CD14-positive monocyte (primary cell): ENCODE results near the gene GFOD1. TPM values are rescaled to one million over a fixed set of nuclear protein-coding genes. Genes with fewer than 3 reads are reported as not detected.

Experiments
- DNase-seq, 3 donors: peaks; one replicate each; pipeline ENCODE4 v3.0.0-alpha.2; 2011 to 2022
- H2AFZ ChIP-seq: 2 replicates; pipeline ENCODE4 v1.6.0; 2012; ENCODE audit warnings: mild to moderate bottlenecking, low read depth, low read length, inconsistent platforms; ENCODE audit not compliant: insufficient read depth, poor library complexity, severe bottlenecking
- H3K27ac ChIP-seq, 2 donors: 1 replicate in 1 of 2; 2 replicates in 1 of 2; pipeline ENCODE4 v1.5.1; 2012 to 2013; ENCODE audit warnings: low read length in 2 of 2, control low read depth in 1 of 2, inconsistent platforms in 1 of 2, low read depth in 1 of 2, mild to moderate bottlenecking in 1 of 2
- H3K27me3 ChIP-seq, 2 donors: one replicate each; pipeline versions ENCODE4 v1.6.0 to v1.6.1; 2011 to 2013; ENCODE audit warnings: low read length in 2 of 2; ENCODE audit not compliant: control insufficient read depth in 2 of 2, insufficient read depth in 2 of 2
- H3K36me3 ChIP-seq, 2 donors: replicated peaks in 1 of 2; 1 replicate in 1 of 2; 2 replicates in 1 of 2; pipeline versions ENCODE4 v1.5.1 to v1.6.1; 2012 to 2013; ENCODE audit warnings: low read length in 2 of 2, control low read depth in 1 of 2, inconsistent platforms in 1 of 2, mild to moderate bottlenecking in 1 of 2; ENCODE audit not compliant: insufficient read depth in 2 of 2, control insufficient read depth in 1 of 2
- H3K4me1 ChIP-seq, 2 donors: 1 replicate in 1 of 2; 2 replicates in 1 of 2; pipeline versions ENCODE4 v1.5.1 to v1.6.1; 2012 to 2013; ENCODE audit warnings: low read length in 2 of 2, control low read depth in 1 of 2, inconsistent platforms in 1 of 2, mild to moderate bottlenecking in 1 of 2, moderate library complexity in 1 of 2; ENCODE audit not compliant: insufficient read depth in 2 of 2, control insufficient read depth in 1 of 2
- H3K4me2 ChIP-seq: replicated peaks from 2 replicates; pipeline ENCODE3; 2012; ENCODE audit warnings: low read length, moderate library complexity, mild to moderate bottlenecking; ENCODE audit not compliant: poor library complexity, severe bottlenecking; ENCODE audit errors: extremely low read depth
- H3K4me3 ChIP-seq, 3 experiments: fragments of 200-600 bp in 1 of 3; sonication (generic) in 1 of 3; replicated peaks in 1 of 3; 1 replicate in 2 of 3; 2 replicates in 1 of 3; pipeline ENCODE4 v1.5.1; 2011 to 2013; ENCODE audit warnings: low read length in 3 of 3, mild to moderate bottlenecking in 3 of 3, control low read depth in 2 of 3, low read depth in 2 of 3, inconsistent platforms in 1 of 3, moderate library complexity in 1 of 3
- H3K79me2 ChIP-seq: 2 replicates; pipeline ENCODE4 v1.6.0; 2012; ENCODE audit warnings: mild to moderate bottlenecking, control low read depth, inconsistent platforms, low read length, moderate library complexity; ENCODE audit not compliant: insufficient read depth
- H3K9ac ChIP-seq: 2 replicates; pipeline ENCODE4 v1.6.0; 2017; ENCODE audit warnings: low read length, mild to moderate bottlenecking; ENCODE audit not compliant: insufficient read depth, poor library complexity, severe bottlenecking
- H3K9me3 ChIP-seq, 2 donors: replicated peaks in 1 of 2; 1 replicate in 1 of 2; 2 replicates in 1 of 2; pipeline versions ENCODE4 v1.5.1 to v1.6.1; 2012 to 2013; ENCODE audit warnings: low read length in 2 of 2, control low read depth in 1 of 2; ENCODE audit not compliant: control insufficient read depth in 1 of 2, insufficient read depth in 1 of 2
- H4K20me1 ChIP-seq: 2 replicates; pipeline ENCODE4 v1.6.0; 2012; ENCODE audit warnings: mild to moderate bottlenecking, low read length, control low read depth, moderate library complexity; ENCODE audit not compliant: insufficient read depth
- H3K27ac Mint-ChIP-seq, 7 donors: one replicate each; pipeline ENCODE4 v1.8.0; 2020; ENCODE audit warnings: mild to moderate bottlenecking in 7 of 7, mixed read lengths in 7 of 7, moderate library complexity in 6 of 7, inconsistent platforms in 2 of 7
- H3K27me3 Mint-ChIP-seq, 3 donors: one replicate each; pipeline ENCODE4 v1.8.0; 2021 to 2022; ENCODE audit warnings: low read depth in 3 of 3, mild to moderate bottlenecking in 3 of 3, mixed read lengths in 3 of 3, moderate library complexity in 3 of 3, inconsistent platforms in 1 of 3
- H3K36me3 Mint-ChIP-seq, 2 donors: one replicate each; pipeline ENCODE4 v1.8.0; 2020; ENCODE audit warnings: mixed read lengths in 2 of 2, inconsistent platforms in 1 of 2, mild to moderate bottlenecking in 1 of 2
- H3K4me1 Mint-ChIP-seq: one replicate; pipeline ENCODE4 v1.8.0; 2020; ENCODE audit warnings: mild to moderate bottlenecking, mixed read lengths
- H3K4me3 Mint-ChIP-seq, 2 donors: one replicate each; pipeline ENCODE4 v1.8.0; 2020; ENCODE audit warnings: mild to moderate bottlenecking in 2 of 2, mixed read lengths in 2 of 2, moderate library complexity in 1 of 2
- H3K9me3 Mint-ChIP-seq, 7 donors: one replicate each; pipeline ENCODE4 v1.8.0; 2020 to 2022; ENCODE audit warnings: mixed read lengths in 7 of 7, mild to moderate bottlenecking in 6 of 7, moderate library complexity in 6 of 7, inconsistent platforms in 2 of 7
- WGBS: methylation state at CpG from one replicate; pipeline ENCODE4 v1.1.5; 2013; ENCODE audit warnings: missing lambda C conversion rate; ENCODE audit not compliant: insufficient coverage; 5-methylcytosine and 5-hydroxymethylcytosine counted together
- intact Hi-C, 2 donors: fragments of 100-400 bp; cut with micrococcal nuclease; formaldehyde crosslinking; loops; one replicate each; pipeline versions ENCODE4 v1.15.0 to v1.15.1; 2023
- polyA plus RNA-seq, 3 donors: library from polyadenylated mRNA; depleted of rRNA in 1 of 3; unstranded in 2 of 3; stranded (reverse) in 1 of 3; fragments of 300-500 nt in 2 of 3; fragments of >200 nt in 1 of 3; fragmentation: Illumina TruSeq in 2 of 3; gene quantifications; 1 replicate in 2 of 3; 2 replicates in 1 of 3; pipeline ENCODE4 v1.2.3, GENCODE V29; 2012 to 2021
- TF ChIP-seq, protein P1 (sequence below): fragments of 200-600 bp; IDR thresholded peaks from one replicate; pipeline ENCODE4 v1.8.0; 2022; ENCODE audit warnings: antibody characterized with exemption, mild to moderate bottlenecking

Gene GFOD1
- polyA plus RNA-seq, 3 donors = 2.4 to 8.7 (median 2.4) TPM

DNA sequence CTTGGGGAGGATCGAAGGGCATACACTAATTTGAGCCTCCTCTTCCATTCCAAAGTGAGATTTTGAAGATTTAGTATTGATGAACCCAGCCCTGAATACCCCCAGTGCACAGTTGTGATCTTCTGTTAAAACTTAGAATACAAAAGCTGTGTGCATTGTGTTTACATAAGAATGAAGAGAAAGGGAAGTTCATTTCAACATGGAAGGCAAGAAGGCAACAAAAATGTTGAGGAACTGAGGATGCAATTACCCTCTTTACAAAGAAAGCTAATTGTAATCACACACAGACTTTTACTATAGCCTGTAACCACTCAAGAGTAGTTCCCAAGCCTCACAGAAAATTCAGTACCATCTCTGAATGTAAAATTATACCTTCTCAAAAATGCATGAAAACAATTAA is 49.3 kb downstream of the GFOD1 start:
- no peaks in the 10 kb centered on the region for H4K20me1 ChIP-seq
- H2AFZ ChIP-seq = no peak overlapping the region
- no peak for DNase-seq
- peaks cover 0 to 2% (median 0%) of the 10 kb centered on the region in 3 donors for H3K27me3 Mint-ChIP-seq
- peaks cover 4% of the 10 kb centered on the region in 2 donors for H3K9me3 ChIP-seq
- no peak overlapping the region for H3K4me2 ChIP-seq
- no CpG with 5 or more reads among the region's 1 CpG for WGBS
- no peaks in the 10 kb centered on the region for H3K27me3 ChIP-seq
- TF ChIP-seq, protein P1, sequence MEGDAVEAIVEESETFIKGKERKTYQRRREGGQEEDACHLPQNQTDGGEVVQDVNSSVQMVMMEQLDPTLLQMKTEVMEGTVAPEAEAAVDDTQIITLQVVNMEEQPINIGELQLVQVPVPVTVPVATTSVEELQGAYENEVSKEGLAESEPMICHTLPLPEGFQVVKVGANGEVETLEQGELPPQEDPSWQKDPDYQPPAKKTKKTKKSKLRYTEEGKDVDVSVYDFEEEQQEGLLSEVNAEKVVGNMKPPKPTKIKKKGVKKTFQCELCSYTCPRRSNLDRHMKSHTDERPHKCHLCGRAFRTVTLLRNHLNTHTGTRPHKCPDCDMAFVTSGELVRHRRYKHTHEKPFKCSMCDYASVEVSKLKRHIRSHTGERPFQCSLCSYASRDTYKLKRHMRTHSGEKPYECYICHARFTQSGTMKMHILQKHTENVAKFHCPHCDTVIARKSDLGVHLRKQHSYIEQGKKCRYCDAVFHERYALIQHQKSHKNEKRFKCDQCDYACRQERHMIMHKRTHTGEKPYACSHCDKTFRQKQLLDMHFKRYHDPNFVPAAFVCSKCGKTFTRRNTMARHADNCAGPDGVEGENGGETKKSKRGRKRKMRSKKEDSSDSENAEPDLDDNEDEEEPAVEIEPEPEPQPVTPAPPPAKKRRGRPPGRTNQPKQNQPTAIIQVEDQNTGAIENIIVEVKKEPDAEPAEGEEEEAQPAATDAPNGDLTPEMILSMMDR = no peak
- H3K9ac ChIP-seq = no peak overlapping the region
- H3K4me1 Mint-ChIP-seq = peaks cover 24% of the 10 kb centered on the region
- H3K4me3 ChIP-seq = no peak overlapping the region
- peaks cover 5 to 12% (median 9%) of the 10 kb centered on the region in 7 donors for H3K9me3 Mint-ChIP-seq
- intact Hi-C loops = no loop called here
- H3K4me1 ChIP-seq = peaks cover 20 to 24% of the 10 kb centered on the region in 2 donors
- H3K4me3 Mint-ChIP-seq = no peak overlapping the region
- H3K79me2 ChIP-seq = peaks cover 12% of the 10 kb centered on the region
- H3K27ac ChIP-seq = no peak overlapping the region
- H3K36me3 ChIP-seq = no peaks in the 10 kb centered on the region
- peak overlapping the region in 2 of 7 donors; percentile 30 to 31 for H3K27ac Mint-ChIP-seq
- H3K36me3 Mint-ChIP-seq = no peaks in the 10 kb centered on the region

- intact Hi-C loops = no loop called here
- Mint-ChIP-seq H3K27ac (peak overlapping the region in 1 of 7 donors; percentile 35), H3K4me3 (no peak overlapping the region), H3K9me3 (peaks cover 5 to 12% (median 9%) of the 10 kb centered on the region in 7 donors), H3K4me1 (peaks cover 31% of the 10 kb centered on the region), H3K27me3 (peaks cover 0 to 2% (median 0%) of the 10 kb centered on the region in 3 donors), H3K36me3 (peaks cover 0 to 2% of the 10 kb centered on the region in 2 donors)
- Histone ChIP-seq H3K27me3 (no peaks in the 10 kb centered on the region), H3K9me3 (peaks cover 4% of the 10 kb centered on the region in 2 donors), H3K27ac (no peak overlapping the region), H3K4me2 (no peak overlapping the region), H3K36me3 (no peaks in the 10 kb centered on the region), H2AFZ (no peak overlapping the region), H3K4me1 (peaks cover 27 to 31% of the 10 kb centered on the region in 2 donors), H3K4me3 (no peak overlapping the region), H3K9ac (no peak overlapping the region), H4K20me1 (no peaks in the 10 kb centered on the region), H3K79me2 (peaks cover 12% of the 10 kb centered on the region)
- DNase-seq = no peak
- TF ChIP-seq, protein P1 = no peak
- 86% methylated on average over 1 of the region's 3 CpGs for WGBS
These were observed 50.0 kb downstream of the GFOD1 start for GRCh38 chr6:13437218-13437996.
